A549 (cell line): ENCODE measurements around the gene EML1. TPM values are rescaled to one million over a fixed set of nuclear protein-coding genes. Genes with fewer than 3 reads are reported as not detected.

Experiments
- ATAC-seq, 2 experiments: fragments of 200-7000 bp in 1 of 2; fragments of >200 bp in 1 of 2; cut with Nextera tagmentation in 1 of 2; cut with Tn5 transposase in 1 of 2; 3 replicates each; pipeline versions ENCODE4 v1.8.0 to v1.9.1; 2018 to 2020; ENCODE audit warnings: mild to moderate bottlenecking in 1 of 2, moderate library complexity in 1 of 2
- CTCF ChIA-PET: fragments of 300-600 bp; sonication (Branson Sonifier 250); formaldehyde crosslinking; extraction: SDS; loops from one replicate; lab custom pipeline; 2021; ENCODE audit warnings: antibody characterized with exemption, inconsistent platforms; lab: Yijun Ruan, JAX
- POLR2A ChIA-PET: fragments of 350-600 bp; formaldehyde crosslinking; extraction: SDS; loops from one replicate; lab custom pipeline; 2021; ENCODE audit warnings: antibody characterized with exemption, inconsistent platforms; lab: Yijun Ruan, JAX
- DNase-seq, 2 experiments: peaks; one replicate each; pipeline versions ENCODE4 v3.0.0 to v3.0.0-alpha.2; 2011 to 2016; ENCODE audit warnings: low read depth in 1 of 2, low spot score in 1 of 2
- FAIRE-seq: peaks from 2 replicates; lab custom pipeline; 2011; peaks lifted over from hg19 to GRCh38; lab: Jason Lieb, UNC
- H3K27ac ChIP-seq, 2 experiments: fragments of >200 bp; sonication (Bioruptor Twin); formaldehyde crosslinking; 3 replicates each; pipeline ENCODE4 v1.5.1; 2016 to 2017
- H3K4me1 ChIP-seq: fragments of >200 bp; sonication (Bioruptor Twin); formaldehyde crosslinking; 3 replicates; pipeline ENCODE4 v1.6.1; 2016
- H3K4me2 ChIP-seq: fragments of >200 bp; sonication (Bioruptor Twin); formaldehyde crosslinking; 3 replicates; pipeline ENCODE4 v1.6.1; 2016
- H3K4me3 ChIP-seq: fragments of >200 bp; sonication (Bioruptor Twin); formaldehyde crosslinking; 3 replicates; pipeline ENCODE4 v1.5.1; 2016
- H3K9me3 ChIP-seq: fragments of >200 bp; sonication (Bioruptor Twin); formaldehyde crosslinking; 3 replicates; pipeline ENCODE4 v1.6.1; 2016
- CBX2 ChIP-seq: fragments of 200-600 bp; sonication (generic); IDR thresholded peaks from 2 replicates; pipeline ENCODE4 v1.6.1; 2016; ENCODE audit warnings: low read depth, mild to moderate bottlenecking, borderline replicate concordance
- CBX8 ChIP-seq: fragments of 200-600 bp; sonication (generic); IDR thresholded peaks from 2 replicates; pipeline ENCODE4 v1.6.1; 2016
- CHD4 ChIP-seq: fragments of 200-600 bp; sonication (generic); IDR thresholded peaks from 2 replicates; pipeline ENCODE4 v1.6.1; 2016; ENCODE audit warnings: antibody characterized with exemption, mild to moderate bottlenecking, borderline replicate concordance
- E2F6 ChIP-seq: IDR thresholded peaks from 2 replicates; pipeline ENCODE4 v1.6.1; 2012; ENCODE audit warnings: low read depth, borderline replicate concordance
- EHMT2 ChIP-seq: fragments of 200-600 bp; sonication (generic); IDR thresholded peaks from 2 replicates; pipeline ENCODE4 v1.6.1; 2016; ENCODE audit warnings: antibody characterized with exemption, low read depth, mild to moderate bottlenecking, moderate library complexity
- FOSB ChIP-seq: fragments of 250-450 bp; sonication (Bioruptor Pico); IDR thresholded peaks from 2 replicates; pipeline ENCODE4 v1.5.0; 2020; ENCODE audit warnings: mild to moderate bottlenecking, moderate library complexity
- FOSL2 ChIP-seq, 2 experiments: fragments of 450-650 bp in 1 of 2; fragments of >200 bp in 1 of 2; sonication (Bioruptor Twin) in 1 of 2; formaldehyde crosslinking; IDR thresholded peaks; 2 replicates each; pipeline versions ENCODE4 v1.5.0 to v1.6.1; 2016 to 2020; ENCODE audit warnings: mild to moderate bottlenecking in 1 of 2, moderate library complexity in 1 of 2
- HDAC2 ChIP-seq: fragments of 200-600 bp; sonication (generic); IDR thresholded peaks from 2 replicates; pipeline ENCODE4 v1.6.1; 2016
- HEYL ChIP-seq: fragments of 250-450 bp; sonication (Bioruptor Pico); IDR thresholded peaks from 2 replicates; pipeline ENCODE4 v1.8.0; 2021; ENCODE audit warnings: mild to moderate bottlenecking, moderate library complexity
- HOXB5 ChIP-seq: fragments of 250-450 bp; sonication (Bioruptor Pico); IDR thresholded peaks from 2 replicates; pipeline ENCODE4 v1.5.0; 2020; ENCODE audit warnings: mild to moderate bottlenecking, moderate library complexity
- JUN ChIP-seq, 2 experiments: fragments of >200 bp; sonication (Bioruptor Twin); formaldehyde crosslinking; IDR thresholded peaks; 2 replicates in 1 of 2; 3 replicates in 1 of 2; pipeline ENCODE4 v1.6.1; 2016 to 2017
- KDM1A ChIP-seq: fragments of 200-600 bp; sonication (generic); IDR thresholded peaks from 2 replicates; pipeline ENCODE4 v1.6.1; 2016; ENCODE audit warnings: low read depth, mild to moderate bottlenecking
- KDM5A ChIP-seq: fragments of 200-600 bp; sonication (generic); IDR thresholded peaks from 2 replicates; pipeline ENCODE4 v1.6.1; 2016; ENCODE audit warnings: antibody characterized with exemption, mild to moderate bottlenecking
- MAFK ChIP-seq: fragments of 450-650 bp; IDR thresholded peaks from 2 replicates; pipeline ENCODE4 v1.6.1; 2014; ENCODE audit not compliant: partially characterized antibody
- MAX ChIP-seq: IDR thresholded peaks from 2 replicates; pipeline ENCODE4 v1.6.1; 2012
- MAZ ChIP-seq: fragments of 150-350 bp; IDR thresholded peaks from 2 replicates; pipeline ENCODE4 v1.6.1; 2014; ENCODE audit warnings: antibody characterized with exemption, low read depth, low read length, borderline replicate concordance
- MYC ChIP-seq: IDR thresholded peaks from 2 replicates; pipeline ENCODE4 v1.6.1; 2012; ENCODE audit warnings: mild to moderate bottlenecking, inconsistent platforms, low read length, improper control_type of control experiment, borderline replicate concordance
- NPAS2 ChIP-seq: fragments of 250-450 bp; sonication (Bioruptor Pico); IDR thresholded peaks from 2 replicates; pipeline ENCODE4 v1.8.0; 2022; ENCODE audit warnings: mild to moderate bottlenecking, moderate library complexity, borderline replicate concordance
- PHF8 ChIP-seq: fragments of 200-600 bp; sonication (generic); IDR thresholded peaks from 2 replicates; pipeline ENCODE4 v1.6.1; 2016; ENCODE audit warnings: low read depth, mild to moderate bottlenecking, antibody characterized with exemption, moderate library complexity, borderline replicate concordance
- RAD21 ChIP-seq, 2 experiments: fragments of >200 bp in 1 of 2; sonication (Bioruptor Twin) in 1 of 2; formaldehyde crosslinking in 1 of 2; IDR thresholded peaks in 1 of 2; conservative IDR thresholded peaks in 1 of 2; 2 replicates in 1 of 2; 3 replicates in 1 of 2; pipeline ENCODE4 v1.6.1; 2012 to 2018; ENCODE audit warnings: inconsistent platforms in 1 of 2
- RARB ChIP-seq: fragments of 250-450 bp; sonication (Bioruptor Pico); IDR thresholded peaks from 2 replicates; pipeline ENCODE4 v1.8.0; 2021; ENCODE audit warnings: mild to moderate bottlenecking, moderate library complexity
- RCOR1 ChIP-seq: fragments of 150-350 bp; IDR thresholded peaks from 2 replicates; pipeline ENCODE4 v1.6.1; 2014; ENCODE audit warnings: antibody characterized with exemption, low read length, low read depth
- RFX5 ChIP-seq: fragments of 450-650 bp; IDR thresholded peaks from 2 replicates; pipeline ENCODE4 v1.7.1; 2014; ENCODE audit warnings: antibody characterized with exemption, mild to moderate bottlenecking, moderate library complexity
- SMC3 ChIP-seq: fragments of >200 bp; sonication (Bioruptor Twin); formaldehyde crosslinking; IDR thresholded peaks from 3 replicates; pipeline ENCODE4 v1.6.1; 2018; ENCODE audit warnings: inconsistent platforms
- SREBF2 ChIP-seq: fragments of 450-650 bp; IDR thresholded peaks from 2 replicates; pipeline ENCODE4 v1.6.1; 2014; ENCODE audit warnings: mild to moderate bottlenecking, moderate library complexity
- ZFP36 ChIP-seq: fragments of 450-650 bp; IDR thresholded peaks from 2 replicates; pipeline ENCODE4 v1.6.1; 2014; ENCODE audit warnings: borderline replicate concordance; ENCODE audit not compliant: partially characterized antibody
- ZSCAN20 ChIP-seq: fragments of 250-450 bp; sonication (Bioruptor Pico); IDR thresholded peaks from 2 replicates; pipeline ENCODE4 v1.8.0; 2022; ENCODE audit warnings: mild to moderate bottlenecking, moderate library complexity
- WGBS: methylation state at CpG from one replicate; pipeline ENCODE4 v1.1.6; 2017; ENCODE audit errors: missing lambda C conversion rate; 5-methylcytosine and 5-hydroxymethylcytosine counted together
- polyA plus RNA-seq, 4 experiments: library from polyadenylated mRNA; depleted of rRNA in 3 of 4; stranded (reverse); fragments of >200 nt; fragmentation: RNase III in 1 of 4; extraction: RNeasy Plus Mini Kit Qiagen cat#74134 plus additional on column Dnase treatment in 1 of 4; gene quantifications; 2 replicates in 3 of 4; 3 replicates in 1 of 4; pipeline ENCODE4 v1.2.3, GENCODE V29; 2011 to 2017

The EML1 gene
- polyA plus RNA-seq, 2 of the 4 experiments (the other 2 are of a cell fraction): 29.7 to 30.8 TPM

- no peak overlapping the region for H3K4me2 ChIP-seq
- 73% methylated on average over 13 of the region's 13 CpGs for WGBS
- H3K27ac ChIP-seq: peak overlapping the region in 1 of 2 experiments; percentile 92; a peak in 2 of 6 replicates
- H3K4me3 ChIP-seq: no peak overlapping the region
- H3K9me3 ChIP-seq: no peaks in the 10 kb centered on the region
- DNase-seq (peak in 1 of 2 experiments; percentile 52), FAIRE-seq (no peak), ATAC-seq (peak; percentile 20 to 55; a peak in 3 of 6 replicates)
- peaks cover 43% of the 10 kb centered on the region for H3K4me1 ChIP-seq
- ChIA-PET CTCF (interaction anchor here (1.2 to 20.7 kb wide), 4 partner anchors 15 to 44 kb away, joined by 3 to 263 read pairs (median 14); partner anchors contain the start of gene EML1), POLR2A (no interaction called here)
- TF ChIP-seq RAD21 (conservative IDR thresholded peaks at IDR 0.05 in 1 of 2, IDR thresholded peaks at IDR 0.05 in 1 of 2) (no peak), PHF8 (no peak), MAX (no peak), HDAC2 (no peak), SMC3 (no peak), ZSCAN20 (CRISPR knock-in tag) (no peak), KDM5A (no peak), EHMT2 (no peak), E2F6 (no peak), FOSL2 (IDR thresholded peaks at IDR 0.05) (no peak), FOSL2 (CRISPR knock-in tag; IDR thresholded peaks at IDR 0.05) (no peak), NPAS2 (CRISPR knock-in tag) (no peak), HOXB5 (no peak), CHD4 (no peak), RFX5 (no peak), HEYL (CRISPR knock-in tag) (no peak), MAZ (no peak), KDM1A (no peak), CBX8 (no peak), RCOR1 (no peak)
These were observed 44.1 kb upstream of the EML1 start for GRCh38 chr14:99749142-99749541.

GRCh38 chr14:99749763-99750715 is 43.2 kb upstream of the EML1 start:
- Histone ChIP-seq H3K27ac (peak overlapping the region in 1 of 2 experiments; percentile 92; a peak in 2 of 6 replicates), H3K4me2 (no peak overlapping the region), H3K4me1 (peaks cover 52% of the 10 kb centered on the region), H3K4me3 (no peak overlapping the region), H3K9me3 (no peaks in the 10 kb centered on the region)
- TF ChIP-seq JUN (IDR thresholded peaks at IDR 0.05) (no peak), MAFK (no peak), ZFP36 (peak; percentile 81), CHD4 (no peak), NPAS2 (CRISPR knock-in tag) (no peak), SMC3 (no peak), RCOR1 (no peak), CBX2 (no peak), EHMT2 (no peak), SREBF2 (no peak), FOSB (CRISPR knock-in tag) (no peak), MYC (no peak), KDM1A (peak; percentile 90; the same call in 1 of the 2 replicates), HDAC2 (peak; percentile 65; the same call in 1 of the 2 replicates), RARB (CRISPR knock-in tag) (no peak)
- ATAC-seq (no peak), FAIRE-seq (no peak), DNase-seq (no peak)
- POLR2A ChIA-PET: no interaction called here
- WGBS: 73% methylated on average over 23 of the region's 23 CpGs
- CTCF ChIA-PET: interaction anchor here (1.0 to 20.7 kb wide), 5 partner anchors 16 to 149 kb away, joined by 3 to 263 read pairs (median 3); partner anchors contain the start of gene EML1
